GM21786 (cell line): Measurements from ENCODE around the gene GSX2.
"Not testable (repeated sequence)": the region's sequence is repeated elsewhere in the genome, so short reads cannot be mapped to it uniquely, and the experiment has no call there.

ENCODE experiments used
- ATAC-seq: cut with Tn5 transposase; IDR thresholded peaks from one replicate; pipeline ENCODE4 v1.9.1; 2021; ENCODE audit not compliant: unreplicated experiment

Gene GSX2

GRCh38 chr4:54099748-54100574 lies at the start of gene GSX2:
TSS of gene GSX2 (plus strand) at chr4:54100163. CDS start at chr4:54100345, 182 bp downstream.
- no peak for ATAC-seq

GRCh38 chr4:54050214-54050904 lies 49.6 kb upstream of the GSX2 start:
- ATAC-seq = no peak

GRCh38 chr4:54053322-54053721 lies 46.6 kb upstream of the GSX2 start:
- not testable (repeated sequence) for ATAC-seq

- ATAC-seq = no peak
These were observed 45.5 kb upstream of the GSX2 start for GRCh38 chr4:54054501-54054900.

- no peak for ATAC-seq
These were observed 44.5 kb upstream of the GSX2 start for GRCh38 chr4:54055494-54055893.

GRCh38 chr4:54056360-54056759 lies 43.6 kb upstream of the GSX2 start:
- ATAC-seq = no peak

GRCh38 chr4:54058171-54058570 lies 41.8 kb upstream of the GSX2 start:
- peak; percentile 54 for ATAC-seq

GRCh38 chr4:54060116-54060515 lies 39.8 kb upstream of the GSX2 start:
- no peak for ATAC-seq

GRCh38 chr4:54061067-54061466 lies 38.9 kb upstream of the GSX2 start:
- ATAC-seq = no peak

GRCh38 chr4:54061873-54062272 lies 38.1 kb upstream of the GSX2 start:
- no peak for ATAC-seq

GRCh38 chr4:54062392-54062791 lies 37.6 kb upstream of the GSX2 start:
- ATAC-seq = no peak

GRCh38 chr4:54063229-54063628 lies 36.7 kb upstream of the GSX2 start:
- ATAC-seq = no peak

- peak; percentile 25 for ATAC-seq
These were observed 36.1 kb upstream of the GSX2 start for GRCh38 chr4:54063737-54064316.

GRCh38 chr4:54064317-54065111 lies 35.4 kb upstream of the GSX2 start, which contains the start of gene CHIC2:
TSS of gene CHIC2 (minus strand) at chr4:54064605. CDS start at chr4:54064300, 305 bp downstream.
- peak; percentile 96 for ATAC-seq

GRCh38 chr4:54065282-54066087 lies 34.5 kb upstream of the GSX2 start:
- no peak for ATAC-seq

GRCh38 chr4:54066088-54066415 lies 33.9 kb upstream of the GSX2 start:
- ATAC-seq = no peak

GRCh38 chr4:54066718-54067129 lies 33.2 kb upstream of the GSX2 start:
- no peak for ATAC-seq

- no peak for ATAC-seq
These were observed 32.8 kb upstream of the GSX2 start for GRCh38 chr4:54067166-54067565.

GRCh38 chr4:54073271-54073880 lies 26.6 kb upstream of the GSX2 start:
- no peak for ATAC-seq

GRCh38 chr4:54074381-54074780 lies 25.6 kb upstream of the GSX2 start:
- no peak for ATAC-seq
